T-cell (primary cell): ENCODE results near the gene FOXL1. TPM values are rescaled to one million over a fixed set of nuclear protein-coding genes. Genes with fewer than 3 reads are reported as not detected.

ENCODE experiments used
- total RNA-seq, 35 experiments: library from RNA in 6 of 35; stranded (reverse) in 6 of 35; fragments of 120-200 nt in 1 of 35; gene quantifications; one replicate each; pipeline versions ENCODE4 v1.2.1 to v1.2.4 and lab custom pipeline; 2013 to 2026

The FOXL1 gene
- total RNA-seq, 5 donors from 2014 or later (not counting 1 experiment from before 2014, with no cell fraction given) = not detected

Other genes starting within 250 kb of the FOXL1 start
- under 1 TPM in 1 of 5 donors, not detected in 4; 0.15 TPM for gene FOXF1, start 68.0 kb upstream of the FOXL1 start, total RNA-seq
- gene MTHFSD, start 23.3 kb upstream of the FOXL1 start, total RNA-seq = 10 to 100 TPM; 18.0 to 39.6 (median 34.9) TPM
- not detected for gene FOXC2, start 11.7 kb upstream of the FOXL1 start, total RNA-seq